ENCODE measurements around the gene OPHN1. TPM values are rescaled to one million over a fixed set of nuclear protein-coding genes. Genes with fewer than 3 reads are reported as not detected.

The OPHN1 gene, protein sequence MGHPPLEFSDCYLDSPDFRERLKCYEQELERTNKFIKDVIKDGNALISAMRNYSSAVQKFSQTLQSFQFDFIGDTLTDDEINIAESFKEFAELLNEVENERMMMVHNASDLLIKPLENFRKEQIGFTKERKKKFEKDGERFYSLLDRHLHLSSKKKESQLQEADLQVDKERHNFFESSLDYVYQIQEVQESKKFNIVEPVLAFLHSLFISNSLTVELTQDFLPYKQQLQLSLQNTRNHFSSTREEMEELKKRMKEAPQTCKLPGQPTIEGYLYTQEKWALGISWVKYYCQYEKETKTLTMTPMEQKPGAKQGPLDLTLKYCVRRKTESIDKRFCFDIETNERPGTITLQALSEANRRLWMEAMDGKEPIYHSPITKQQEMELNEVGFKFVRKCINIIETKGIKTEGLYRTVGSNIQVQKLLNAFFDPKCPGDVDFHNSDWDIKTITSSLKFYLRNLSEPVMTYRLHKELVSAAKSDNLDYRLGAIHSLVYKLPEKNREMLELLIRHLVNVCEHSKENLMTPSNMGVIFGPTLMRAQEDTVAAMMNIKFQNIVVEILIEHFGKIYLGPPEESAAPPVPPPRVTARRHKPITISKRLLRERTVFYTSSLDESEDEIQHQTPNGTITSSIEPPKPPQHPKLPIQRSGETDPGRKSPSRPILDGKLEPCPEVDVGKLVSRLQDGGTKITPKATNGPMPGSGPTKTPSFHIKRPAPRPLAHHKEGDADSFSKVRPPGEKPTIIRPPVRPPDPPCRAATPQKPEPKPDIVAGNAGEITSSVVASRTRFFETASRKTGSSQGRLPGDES
- 4.7 TPM for total RNA-seq

DNA sequence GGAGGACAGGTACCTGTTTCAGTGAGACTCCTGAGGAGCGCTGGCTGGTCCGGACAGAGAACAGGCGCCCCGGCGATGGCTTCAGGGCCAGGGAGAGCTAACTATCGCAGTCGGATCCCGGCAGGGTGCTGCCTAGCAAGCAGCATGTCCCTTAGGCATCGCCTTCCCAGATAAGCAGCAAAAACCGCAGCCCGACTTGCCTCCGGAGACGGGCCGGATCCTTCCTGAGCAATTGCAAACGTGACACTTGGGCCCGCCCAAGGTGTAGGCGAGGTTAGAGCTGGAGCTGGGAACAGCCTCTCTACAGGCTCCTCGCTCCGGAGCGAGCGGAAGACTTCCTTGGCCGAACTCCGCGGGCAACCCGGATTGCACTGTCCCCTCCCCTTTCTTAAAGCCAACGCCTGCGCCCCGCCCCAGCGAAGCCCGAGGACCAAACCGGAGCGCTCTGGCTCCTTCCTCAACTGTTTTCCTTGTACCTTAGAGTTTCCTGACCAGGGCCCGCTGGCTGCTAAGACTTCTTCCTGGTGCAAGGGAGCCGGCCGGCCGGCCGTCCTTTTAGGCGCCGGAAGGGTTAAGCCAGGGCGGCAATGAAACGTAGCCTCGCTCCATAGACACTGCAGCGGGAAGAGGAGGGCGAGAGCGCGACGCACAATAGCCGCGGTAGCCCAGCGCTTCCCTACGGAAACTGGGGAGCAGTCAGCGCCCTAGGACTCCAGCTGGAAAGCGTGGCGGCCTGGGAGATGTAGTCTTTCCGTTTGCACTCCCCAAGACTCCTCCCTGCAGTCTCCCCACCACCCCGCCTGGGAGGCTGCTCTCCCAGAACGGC, at the start of gene OPHN1:
Gene OPHN1 (minus strand): TSS at position 341 of the 826 bp plus-strand sequence. CDS start 475 bp downstream, outside the sequence.
- ATAC-seq = peak; percentile 96

DNA sequence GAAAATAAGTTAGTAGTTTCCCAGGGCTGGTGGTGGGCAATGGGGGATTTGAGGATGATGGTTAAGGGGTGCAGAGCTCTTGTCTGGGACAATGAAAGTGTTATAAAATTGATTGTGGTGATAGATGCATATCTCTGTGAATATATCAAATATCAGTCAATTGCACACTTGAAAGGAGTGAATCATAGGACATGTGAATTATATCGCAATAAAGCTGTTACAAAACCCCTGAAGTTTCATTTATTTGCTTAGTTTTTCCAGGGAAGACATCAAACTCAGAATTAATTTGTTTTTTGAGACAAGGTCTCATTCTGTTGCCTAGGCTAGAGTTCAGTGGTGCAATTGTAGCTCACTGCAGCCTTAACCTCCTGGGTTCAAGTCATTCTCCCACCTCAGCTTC, 47.7 kb upstream of the OPHN1 start:
- ATAC-seq = no peak

DNA sequence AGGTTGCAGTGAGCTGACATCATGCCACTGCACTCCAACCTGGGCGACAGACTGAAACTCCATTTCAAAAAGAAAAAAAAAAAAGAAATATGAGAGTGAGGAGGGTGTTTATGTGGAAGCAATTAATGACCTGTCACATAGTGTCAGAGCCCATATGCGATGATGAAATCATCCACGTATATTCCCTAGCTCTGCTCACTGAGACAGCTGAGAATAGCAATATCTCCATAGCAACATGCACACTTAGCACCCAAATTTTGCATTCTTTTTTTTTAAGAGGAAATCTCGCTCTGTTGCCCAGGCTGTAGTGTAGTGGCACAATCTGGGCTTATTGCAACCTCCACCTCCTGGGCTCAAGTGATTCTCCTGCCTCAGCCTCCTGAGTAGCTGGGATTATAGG, 31.5 kb upstream of the OPHN1 start:
- ATAC-seq = no peak

DNA sequence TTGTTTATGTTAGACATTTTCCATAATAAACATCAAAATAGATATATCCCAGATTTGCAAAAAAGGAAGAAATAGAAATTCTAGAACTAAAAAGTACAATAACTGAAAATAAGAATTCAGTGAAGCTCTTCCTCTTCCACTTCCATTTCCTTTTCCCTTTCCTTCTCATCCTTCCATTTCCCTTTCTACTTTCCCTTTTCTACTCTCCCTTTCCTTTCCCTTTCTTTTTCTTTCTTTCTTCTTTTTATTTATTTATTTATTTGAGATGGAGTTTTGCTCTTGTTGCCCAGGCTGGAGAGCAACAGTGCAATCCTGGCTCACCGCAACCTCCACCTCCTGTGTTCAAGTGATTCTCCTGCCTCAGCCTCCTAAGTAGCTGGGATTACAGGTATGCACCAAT, 30.6 kb upstream of the OPHN1 start:
- ATAC-seq = no peak

DNA sequence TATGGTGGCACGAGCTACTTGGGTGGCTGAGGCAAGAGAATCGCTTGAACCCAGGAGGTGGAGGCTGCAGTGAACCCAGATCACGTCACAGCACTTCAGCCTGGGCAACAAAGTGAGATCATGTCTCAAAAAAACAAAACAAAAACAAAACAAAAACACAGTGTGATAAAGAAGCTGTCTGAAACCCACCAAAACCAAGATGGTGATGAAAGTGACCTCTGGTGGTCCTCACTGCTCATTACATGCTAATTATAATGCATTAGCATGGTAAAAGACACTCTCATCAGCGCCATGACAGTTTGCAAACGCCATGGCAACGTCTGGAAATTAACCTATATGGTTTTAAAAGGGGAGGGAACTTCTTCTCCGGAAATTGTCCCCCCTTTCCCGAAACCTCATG, 29.4 kb upstream of the OPHN1 start:
- no peak for ATAC-seq

DNA sequence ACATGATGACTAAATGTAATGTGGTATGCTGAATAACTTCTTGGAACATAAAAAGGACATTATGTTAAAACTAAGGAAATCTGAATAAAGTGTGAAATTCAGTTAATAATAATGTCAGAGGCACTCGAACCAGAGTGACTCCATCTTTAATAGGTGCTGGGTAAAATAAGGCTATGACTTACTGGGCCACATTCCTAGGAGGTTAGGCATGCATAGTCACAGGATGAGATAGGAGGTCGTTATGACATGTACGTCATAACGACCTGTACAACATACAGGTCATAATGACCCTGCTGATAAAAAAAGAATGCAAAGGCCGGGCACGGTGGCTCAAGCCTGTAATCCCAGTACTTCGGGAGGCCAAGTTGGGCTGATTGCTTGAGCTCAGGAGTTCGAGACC, 28.9 kb upstream of the OPHN1 start:
- no peak for ATAC-seq

DNA sequence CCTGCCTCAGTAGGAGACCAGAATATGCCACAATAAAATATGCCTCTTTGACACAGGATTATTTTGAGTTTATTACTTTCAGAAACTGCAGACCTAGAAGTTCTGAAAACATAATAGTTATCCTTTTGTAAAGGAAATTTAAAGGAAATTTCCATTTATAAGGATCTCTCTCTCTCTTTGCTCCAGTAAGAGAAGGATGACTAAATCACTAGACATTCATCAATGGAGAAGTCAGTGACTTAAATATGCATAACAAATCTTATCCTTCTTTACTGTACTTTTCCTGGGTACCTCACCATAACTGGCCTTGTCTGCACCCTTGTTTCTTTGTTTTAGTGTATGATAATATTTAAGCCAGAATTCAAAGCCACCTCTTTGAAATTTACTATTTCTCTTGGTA, 28.3 kb upstream of the OPHN1 start:
- no peak for ATAC-seq

DNA sequence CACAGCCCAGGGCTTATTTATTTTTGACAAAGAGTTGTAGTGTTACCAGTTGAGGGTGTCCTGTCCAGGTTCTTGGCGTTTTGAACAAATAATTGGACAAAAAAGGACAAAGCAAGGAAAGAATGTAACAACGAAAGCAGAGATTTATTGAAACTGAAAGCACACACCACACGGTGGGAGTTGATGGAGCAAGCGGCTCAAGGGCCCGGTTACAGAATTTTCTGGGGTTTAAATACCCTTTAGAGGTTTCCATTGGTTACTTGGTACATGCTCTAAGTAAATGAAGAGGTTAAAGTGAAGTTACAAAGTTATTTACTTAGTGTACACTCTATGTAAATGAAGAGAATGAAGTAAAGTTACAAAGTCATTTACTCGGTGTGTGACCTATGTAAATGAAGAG, 27.8 kb upstream of the OPHN1 start:
- ATAC-seq = no peak

DNA sequence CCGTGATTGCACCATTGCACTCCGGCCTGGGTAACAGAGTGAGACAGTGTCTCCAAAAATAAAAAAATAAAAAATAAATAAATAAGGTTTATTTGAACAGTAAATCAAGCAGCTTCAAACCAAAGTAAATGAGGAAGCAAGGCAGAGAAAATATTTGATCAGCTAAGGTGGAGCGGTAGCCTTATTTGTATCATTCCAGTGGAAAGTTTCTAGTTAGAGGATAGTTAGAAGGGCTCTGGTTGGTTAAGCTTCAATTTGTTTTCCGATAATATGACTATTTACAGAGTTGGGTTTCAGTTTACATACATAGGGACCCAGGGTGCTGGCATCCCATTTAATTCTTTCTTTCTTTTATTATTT, 21.8 kb upstream of the OPHN1 start:
- no peak for ATAC-seq

DNA sequence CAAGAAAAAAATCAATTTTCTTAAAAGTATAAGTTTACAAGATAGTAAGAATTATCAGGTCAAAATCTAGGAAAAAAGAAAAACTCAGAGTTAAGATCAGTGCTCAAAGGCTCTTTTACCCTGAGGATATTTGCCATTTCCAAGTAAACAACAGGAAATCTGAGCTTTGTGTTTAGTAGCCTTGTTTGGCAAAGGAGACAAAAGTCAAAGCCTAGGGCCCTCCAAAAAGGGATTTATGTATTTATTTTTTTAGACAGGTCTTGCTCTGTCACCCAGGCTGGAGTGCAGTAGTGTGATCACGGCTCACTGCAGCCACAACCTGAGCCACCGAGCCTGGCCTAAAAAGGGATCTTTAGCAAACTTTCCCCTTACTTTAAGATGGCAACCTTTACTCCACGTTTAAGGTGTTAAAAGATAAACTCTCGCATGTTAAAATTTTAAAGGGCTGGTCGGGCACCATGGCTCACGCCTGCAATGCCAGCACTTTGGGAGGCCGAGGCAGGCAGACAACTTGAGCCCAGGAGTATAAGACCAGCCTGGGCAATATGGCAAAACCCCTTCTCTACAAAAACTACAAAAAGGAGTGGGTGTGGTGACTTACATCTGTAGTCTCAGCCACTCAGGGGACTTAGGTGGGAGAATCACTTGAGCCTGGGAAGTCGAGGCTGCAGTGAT, 21.3 kb upstream of the OPHN1 start:
- no peak for ATAC-seq

DNA sequence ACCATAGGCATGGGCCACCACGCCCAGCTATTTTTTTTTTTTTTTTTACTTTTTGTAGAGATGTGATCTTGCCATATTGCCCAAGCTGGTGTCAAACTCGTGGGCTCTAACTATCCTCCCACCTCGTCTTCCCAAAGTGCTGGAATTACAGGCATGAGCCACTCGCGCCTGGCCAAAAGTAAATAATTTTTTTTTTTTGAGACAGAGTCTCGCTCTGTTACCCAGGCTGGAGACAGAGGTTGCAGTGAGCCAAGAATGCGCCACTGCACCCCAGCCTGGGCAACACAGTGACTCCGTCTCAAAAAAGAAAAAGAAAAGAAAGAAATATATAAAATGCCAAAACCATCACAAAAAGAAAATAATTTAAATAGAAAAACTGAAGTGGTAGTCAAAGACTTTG, 18.4 kb upstream of the OPHN1 start:
- no peak for ATAC-seq

DNA sequence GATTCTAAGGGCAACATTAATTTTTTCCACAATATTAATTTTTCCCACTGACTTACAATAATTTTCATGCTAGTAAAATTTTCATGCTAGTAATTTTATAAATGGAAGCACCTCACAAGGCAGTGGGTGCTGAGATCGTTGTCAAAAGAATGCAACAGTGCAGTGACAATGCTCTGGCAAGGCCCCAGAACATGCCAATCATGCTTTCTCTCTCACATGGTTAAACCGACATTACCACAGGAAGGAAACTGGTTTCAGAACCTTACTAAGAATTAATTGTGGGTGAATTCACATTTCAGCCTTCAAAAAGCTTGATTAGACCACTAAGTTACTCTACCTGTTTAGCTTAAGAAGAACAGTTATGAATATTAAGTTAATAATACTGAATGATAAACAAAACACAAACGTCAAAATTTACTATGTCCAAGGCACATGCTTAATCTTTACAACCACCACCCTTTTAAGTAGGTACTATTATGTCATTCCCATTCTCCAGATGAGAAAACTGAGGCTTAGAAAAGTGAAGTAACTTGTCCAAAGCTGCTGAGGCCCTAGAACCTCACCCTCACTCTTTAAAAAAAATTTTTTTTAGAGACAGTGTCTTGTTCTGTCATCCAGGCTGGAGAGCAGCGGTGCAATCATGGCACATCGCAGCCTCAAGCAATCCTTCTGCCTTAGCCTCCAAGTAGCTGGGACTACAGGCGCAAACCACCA, 10.0 kb upstream of the OPHN1 start:
- no peak for ATAC-seq

DNA sequence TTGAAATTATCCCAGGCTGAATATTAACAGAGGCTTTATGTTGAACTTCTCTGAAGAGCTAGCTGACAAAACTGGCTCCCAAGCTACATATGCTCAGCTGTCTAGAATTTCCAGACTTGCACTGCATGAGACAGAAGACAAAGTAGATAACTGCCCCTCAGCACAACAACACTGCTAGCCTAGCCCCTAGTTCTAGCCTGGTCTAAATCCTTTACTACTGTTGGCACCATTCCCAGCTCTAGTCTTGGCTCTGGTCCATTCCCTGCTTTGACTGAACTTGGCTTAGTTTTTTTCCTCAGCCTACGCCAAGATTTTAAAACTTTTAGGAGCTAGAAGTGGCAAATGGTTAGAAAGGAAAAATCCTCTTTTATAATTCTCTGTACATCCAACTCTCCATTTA, 7.6 kb upstream of the OPHN1 start:
- ATAC-seq = no peak

DNA sequence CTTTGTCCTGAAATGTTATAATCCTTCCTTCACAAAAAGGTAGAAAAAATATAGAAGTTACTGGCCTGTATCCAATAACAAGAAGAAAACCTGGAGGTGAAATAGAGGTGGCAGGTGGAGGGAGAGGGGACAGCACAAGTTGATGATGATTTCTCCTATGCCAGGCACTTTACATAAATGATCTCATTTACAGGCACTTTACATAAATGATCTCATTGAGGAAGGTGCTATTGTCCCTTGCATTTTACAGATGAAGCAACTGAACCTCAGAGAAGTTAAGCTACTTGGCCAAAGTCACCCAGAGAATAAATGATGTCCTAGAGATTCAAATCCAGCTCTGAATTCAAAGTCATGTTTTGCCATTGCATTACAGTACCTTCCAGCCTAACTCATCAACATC, 7.1 kb upstream of the OPHN1 start:
- ATAC-seq = no peak

DNA sequence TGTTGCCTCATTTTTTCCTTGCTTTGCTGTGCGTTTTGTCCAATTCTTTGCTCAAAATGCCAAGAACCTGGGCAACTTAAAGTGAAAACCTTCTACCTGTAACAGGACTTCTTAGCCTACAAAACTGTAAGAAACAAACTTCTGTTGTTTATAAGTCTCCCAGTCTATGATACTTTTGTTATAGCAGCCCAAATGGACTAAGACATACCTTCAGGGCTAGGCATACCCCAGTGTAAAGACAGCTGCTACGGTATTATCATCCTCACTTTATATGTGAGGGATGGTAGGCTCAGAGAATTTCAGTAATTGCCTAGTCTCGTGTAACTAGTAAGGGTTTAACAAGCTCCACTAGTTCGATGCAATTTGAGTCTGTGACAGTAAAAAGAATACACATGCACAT, 6.0 kb upstream of the OPHN1 start:
- ATAC-seq = no peak

DNA sequence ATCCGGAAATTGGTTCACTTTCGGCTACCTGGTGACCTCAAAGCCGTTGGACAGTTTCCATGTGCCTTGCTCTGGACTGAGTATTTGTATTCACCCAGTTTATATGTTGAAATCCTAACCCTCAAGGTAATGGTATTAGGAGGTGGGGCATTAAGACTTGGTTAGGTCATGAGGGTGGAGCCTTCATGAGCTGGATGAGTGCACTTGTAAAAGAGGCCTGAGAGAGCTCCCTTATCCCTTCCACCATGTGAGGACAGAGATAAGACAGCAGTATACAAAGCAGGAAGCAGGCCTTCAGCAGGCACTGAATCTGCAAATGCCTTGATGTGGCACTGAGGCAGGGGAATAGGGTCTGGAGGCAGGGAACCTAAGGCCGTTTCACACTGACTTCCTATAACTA, 5.3 kb upstream of the OPHN1 start:
- peak; percentile 53 for ATAC-seq

DNA sequence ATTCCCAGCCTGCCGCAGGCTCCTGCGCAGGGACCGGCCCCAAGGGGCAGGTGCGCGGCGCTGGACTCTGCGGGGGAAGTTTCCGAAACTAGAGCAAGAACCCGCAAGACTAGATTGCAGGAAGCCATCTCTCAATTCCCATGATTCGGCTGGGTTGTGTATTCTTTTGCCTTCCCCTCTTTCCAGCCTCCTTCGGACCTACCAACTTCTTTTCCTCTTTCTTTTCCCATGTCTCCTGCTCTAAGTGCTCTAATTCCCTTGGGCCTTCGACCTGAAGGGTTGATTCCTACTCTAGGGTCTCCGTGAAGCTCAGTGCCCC, 645 bp upstream of the OPHN1 start:
- no peak for ATAC-seq

DNA sequence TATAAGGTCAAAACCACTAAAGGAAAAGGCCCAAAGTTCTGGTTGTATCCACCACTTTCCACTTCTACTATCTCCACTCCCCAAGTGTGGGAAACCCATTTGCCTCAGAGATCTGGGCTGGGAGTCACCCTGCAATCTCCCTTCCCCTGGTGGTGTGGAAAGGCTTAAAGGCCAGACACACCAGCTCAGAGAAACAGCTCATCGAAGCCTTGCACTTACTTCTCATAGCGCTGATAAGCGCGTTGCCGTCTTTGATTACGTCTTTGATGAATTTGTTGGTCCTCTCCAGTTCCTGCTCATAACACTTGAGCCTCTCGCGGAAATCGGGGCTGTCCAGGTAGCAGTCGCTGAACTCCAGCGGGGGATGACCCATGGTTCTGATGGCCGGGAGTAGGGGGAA, 647 bp downstream of the OPHN1 start:
- no peak for ATAC-seq

DNA sequence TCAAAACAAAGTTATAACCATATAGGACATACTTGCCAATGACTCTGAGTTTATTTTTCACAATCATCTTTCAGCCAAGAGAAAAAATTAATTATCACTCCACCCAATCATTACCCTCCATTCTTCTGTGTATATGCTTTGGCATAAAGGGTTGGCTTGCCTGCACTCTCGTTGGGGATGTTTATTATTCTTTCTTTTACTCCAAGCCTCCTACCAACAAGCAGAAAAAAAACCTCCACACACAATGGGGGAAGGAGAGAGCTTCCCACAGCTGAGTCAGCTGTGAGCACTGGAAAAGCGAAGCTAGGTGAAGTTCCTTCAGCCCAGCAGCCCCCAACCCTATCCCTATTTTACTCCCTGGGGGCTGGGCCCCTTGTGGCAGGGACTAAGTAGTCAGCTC, 1.5 kb downstream of the OPHN1 start:
- ATAC-seq = no peak

DNA sequence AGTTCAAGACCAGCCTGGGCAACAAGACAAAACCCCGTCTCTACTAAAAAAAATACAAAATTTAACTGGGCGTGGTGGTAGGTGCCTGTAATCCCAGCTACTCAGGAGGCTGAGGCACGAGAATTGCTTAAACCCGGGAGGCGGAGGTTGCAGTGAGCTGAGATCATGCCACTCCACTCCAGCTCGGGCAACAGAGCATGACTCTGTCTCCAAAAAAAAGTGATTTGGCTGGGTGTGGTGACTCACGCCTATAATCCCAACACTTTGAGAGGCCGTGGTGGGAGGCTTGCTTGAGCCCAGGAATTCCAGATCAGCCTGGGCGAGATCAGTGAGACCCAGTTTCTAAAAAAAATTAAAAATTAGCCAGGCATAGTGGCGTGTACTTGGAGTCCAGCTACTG, 4.1 kb downstream of the OPHN1 start:
- ATAC-seq = no peak

DNA sequence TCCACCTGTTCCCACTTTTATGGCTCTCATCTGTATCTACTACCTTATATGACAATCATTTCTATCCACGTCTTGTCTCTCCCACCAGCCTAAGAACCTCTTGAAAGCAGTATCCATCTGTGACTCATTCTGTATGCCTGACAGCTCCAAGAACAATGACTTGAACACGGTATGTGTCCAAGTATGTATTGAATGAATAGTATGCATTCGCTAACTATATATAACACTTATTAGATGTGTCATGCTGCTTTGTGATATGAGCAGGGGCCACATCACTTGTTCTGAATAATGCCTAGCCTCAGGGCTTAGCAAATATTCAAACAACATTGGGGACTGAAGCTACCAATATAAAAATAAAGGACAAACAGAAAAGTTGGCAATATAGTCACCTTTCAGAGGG, 4.9 kb downstream of the OPHN1 start:
- peak; percentile 58 for ATAC-seq

DNA sequence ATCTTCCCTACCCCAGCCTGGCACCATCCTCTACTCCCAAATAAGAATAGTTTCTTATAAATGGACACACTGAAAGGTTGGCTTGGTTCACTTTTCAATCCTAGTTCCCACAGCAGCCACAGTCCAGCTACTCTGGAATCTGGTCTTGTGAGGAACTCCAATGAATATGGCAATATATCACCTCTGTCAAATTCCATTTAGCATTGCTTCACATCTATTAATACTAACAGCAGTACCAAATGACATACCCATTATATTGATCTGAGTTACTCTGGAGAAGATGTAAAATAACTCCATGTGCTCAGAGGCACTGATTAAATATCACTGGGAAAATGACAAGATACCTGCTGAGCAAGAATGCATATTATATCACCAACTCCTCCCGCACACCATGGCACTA, 8.6 kb downstream of the OPHN1 start:
- ATAC-seq = no peak
